Posterior vena cava (tissue), 2 donors: ENCODE data around the gene AMT. TPM values are rescaled to one million over a fixed set of nuclear protein-coding genes. Genes with fewer than 3 reads are reported as not detected.

Source experiments
- total RNA-seq, 2 donors: library from RNA; stranded (reverse); fragmentation: NEBNext Ultra II Directional; extraction: Animal tissue kit (Norgen Biotek cat#: 25700); gene quantifications; one replicate each; pipeline ENCODE4 v1.2.1, GENCODE V29; 2021
- donor health status: DM: yes; HTN: yes; CAD: no.
- donor health status: DM: yes; HTN: yes; CAD: no.

AMT gene
- total RNA-seq, 2 donors from 2014 or later: 1.0 to 6.1 TPM

Other genes with a start within 250 kb of the AMT start
- gene C3orf62, start 145.2 kb downstream of the AMT start, total RNA-seq: 1 to 10 TPM; 2.6 to 3.3 TPM
- gene USP4, start 82.4 kb downstream of the AMT start, total RNA-seq: 10 to 100 TPM; 49.0 to 54.6 TPM
- 100 to 1,000 TPM; 212 to 242 TPM for gene GPX1, start 64.1 kb downstream of the AMT start, total RNA-seq
- gene RHOA, start 10.5 kb downstream of the AMT start, total RNA-seq: 100 to 1,000 TPM; 530 to 640 TPM
- gene TCTA, start 10.1 kb downstream of the AMT start, total RNA-seq: 10 to 100 TPM; 20.8 to 33.6 TPM
- gene NICN1, start 6.9 kb upstream of the AMT start, total RNA-seq: 10 to 100 TPM in 1 of 2 donors, 1 to 10 TPM in 1; 7.3 to 12.5 TPM
- gene DAG1, start 47.8 kb upstream of the AMT start, total RNA-seq: 10 to 100 TPM; 90.8 to 92.8 TPM
- gene BSN, start 132.0 kb upstream of the AMT start, total RNA-seq: under 1 TPM; 0.42 to 0.48 TPM